NCI-H187 (cell line): ENCODE data around the gene RREB1.
"Not testable (repeated sequence)": the region's sequence is repeated elsewhere in the genome, so short reads cannot be mapped to it uniquely, and the experiment has no call there.

Experiments
- DNase-seq, 2 experiments: peaks; one replicate each; lab custom pipeline; 2025; lab: John Stamatoyannopoulos, UW

RREB1 gene

GRCh38 chr6:7263519-7263805, 155.7 kb downstream of the RREB1 start:
- not testable (repeated sequence) for DNase-seq

- DNase-seq: no peak
Observed at GRCh38 chr6:7264041-7264440, 156.3 kb downstream of the RREB1 start.

GRCh38 chr6:7264686-7265384, 157.1 kb downstream of the RREB1 start:
- no peak for DNase-seq

- DNase-seq: not testable (repeated sequence)
Observed at GRCh38 chr6:7265385-7265726, 157.6 kb downstream of the RREB1 start.

GRCh38 chr6:7267071-7267465, 159.3 kb downstream of the RREB1 start:
- DNase-seq: no peak

GRCh38 chr6:7267466-7268091, 159.8 kb downstream of the RREB1 start:
- no peak for DNase-seq

- no peak for DNase-seq
Observed at GRCh38 chr6:7268362-7268761, 160.6 kb downstream of the RREB1 start.

GRCh38 chr6:7268816-7269555, 161.2 kb downstream of the RREB1 start:
- no peak for DNase-seq

GRCh38 chr6:7269816-7270215, 162.1 kb downstream of the RREB1 start:
- no peak for DNase-seq

- DNase-seq: no peak
Observed at GRCh38 chr6:7270320-7271204, 162.8 kb downstream of the RREB1 start.

GRCh38 chr6:7271205-7271534, 163.4 kb downstream of the RREB1 start:
- no peak for DNase-seq

GRCh38 chr6:7273709-7274108, 165.9 kb downstream of the RREB1 start:
- DNase-seq: no peak

- not testable (repeated sequence) for DNase-seq
Observed at GRCh38 chr6:7274525-7274924, 166.8 kb downstream of the RREB1 start.

- DNase-seq: no peak
Observed at GRCh38 chr6:7276199-7276524, 168.4 kb downstream of the RREB1 start.

GRCh38 chr6:7282097-7282906, 174.5 kb downstream of the RREB1 start:
- no peak for DNase-seq

- no peak for DNase-seq
Observed at GRCh38 chr6:7283676-7284075, 175.9 kb downstream of the RREB1 start.

GRCh38 chr6:7285416-7285815, 177.7 kb downstream of the RREB1 start:
- DNase-seq: no peak

GRCh38 chr6:7290079-7290478, 182.3 kb downstream of the RREB1 start:
- no peak for DNase-seq

GRCh38 chr6:7292596-7293255, 185.0 kb downstream of the RREB1 start:
- DNase-seq: no peak

GRCh38 chr6:7295916-7296315, 188.2 kb downstream of the RREB1 start:
- no peak for DNase-seq

GRCh38 chr6:7296602-7297001, 188.8 kb downstream of the RREB1 start:
- no peak for DNase-seq
